GM12878 (cell line): Measurements from ENCODE around the gene C19orf67. TPM values are rescaled to one million over a fixed set of nuclear protein-coding genes. Genes with fewer than 3 reads are reported as not detected.

ENCODE experiments used
- ATAC-seq: fragments of 200-7000 bp; cut with Tn5 transposase; 3 replicates; pipeline ENCODE4 v1.9.1; 2020; ENCODE audit warnings: mild to moderate bottlenecking, moderate library complexity
- BruUV-seq: library from RNA; stranded (reverse); fragments of 400-500 nt; replicated peaks from 2 replicates; lab custom pipeline; 2021; lab: Mats Ljungman, UMichigan
- CTCF ChIA-PET: fragments of 300-600 bp; sonication (Branson Sonifier 250); formaldehyde crosslinking; extraction: SDS; loops from one replicate; lab custom pipeline; 2021; ENCODE audit warnings: inconsistent platforms; lab: Yijun Ruan, JAX
- POLR2A ChIA-PET: fragments of 350-600 bp; formaldehyde crosslinking; extraction: SDS; loops from one replicate; lab custom pipeline; 2021; ENCODE audit warnings: inconsistent platforms; lab: Charles Lee
- RAD21 ChIA-PET: fragments of 300-600 bp; sonication (Branson Sonifier 250); formaldehyde crosslinking; loops from one replicate; lab custom pipeline; 2023; ENCODE audit warnings: antibody characterized with exemption; ENCODE audit not compliant: unreplicated experiment; lab: Charles Lee
- SMC1A ChIA-PET: fragments of 300-600 bp; sonication (Branson Sonifier 250); formaldehyde crosslinking; loops from one replicate; lab custom pipeline; 2023; ENCODE audit not compliant: unreplicated experiment, uncharacterized antibody; lab: Charles Lee
- DNase-seq: peaks from one replicate; pipeline ENCODE4 v3.0.0-alpha.2; 2011; ENCODE audit warnings: low read depth, low spot score
- FAIRE-seq: peaks from 3 replicates; lab custom pipeline; 2011; peaks lifted over from hg19 to GRCh38; lab: Jason Lieb, UNC
- H2AFZ ChIP-seq: 2 replicates; pipeline ENCODE4 v1.6.0; 2011; ENCODE audit warnings: low read depth, low read length, control low read depth; ENCODE audit not compliant: control insufficient read depth
- H3K27ac ChIP-seq: 2 replicates; pipeline ENCODE4 v1.5.1; 2011; ENCODE audit warnings: control low read depth; ENCODE audit not compliant: control insufficient read depth, insufficient read depth
- H3K27me3 ChIP-seq, 2 experiments: replicated peaks in 1 of 2; 2 replicates each; pipeline versions ENCODE4 v1.6.0 to v1.6.1; 2011; ENCODE audit warnings: low read length in 1 of 2; ENCODE audit not compliant: control insufficient read depth in 2 of 2, insufficient read depth in 2 of 2
- H3K36me3 ChIP-seq, 2 experiments: 2 replicates each; pipeline ENCODE4 v1.5.1; 2011; ENCODE audit warnings: low read length in 1 of 2; ENCODE audit not compliant: control insufficient read depth in 2 of 2, insufficient read depth in 2 of 2
- H3K4me1 ChIP-seq: 2 replicates; pipeline ENCODE4 v1.6.1; 2011; ENCODE audit warnings: mild to moderate bottlenecking, low read length, moderate library complexity, mixed read lengths; ENCODE audit not compliant: control insufficient read depth, insufficient read depth
- H3K4me2 ChIP-seq: 2 replicates; pipeline ENCODE4 v1.6.0; 2011; ENCODE audit warnings: control low read depth; ENCODE audit not compliant: control insufficient read depth, insufficient read depth
- H3K4me3 ChIP-seq: fragments of 200-600 bp; sonication (generic); 2 replicates; pipeline ENCODE4 v1.5.1; 2016
- H3K79me2 ChIP-seq: 2 replicates; pipeline ENCODE4 v1.6.0; 2011; ENCODE audit warnings: low read length; ENCODE audit not compliant: control insufficient read depth, insufficient read depth
- H3K9ac ChIP-seq: 2 replicates; pipeline ENCODE4 v1.8.0; 2011; ENCODE audit warnings: low read length, control low read depth, mixed read lengths; ENCODE audit not compliant: control insufficient read depth, insufficient read depth
- H3K9me3 ChIP-seq: replicated peaks from 3 replicates; pipeline ENCODE4 v1.5.1; 2011; ENCODE audit warnings: mild to moderate bottlenecking, low read length; ENCODE audit not compliant: control insufficient read depth, insufficient read depth
- H4K20me1 ChIP-seq: 2 replicates; pipeline ENCODE4 v1.6.0; 2011; ENCODE audit not compliant: control insufficient read depth, insufficient read depth
- BACH1 ChIP-seq: fragments of 450-650 bp; IDR thresholded peaks from 2 replicates; pipeline ENCODE4 v1.6.1; 2017; ENCODE audit warnings: mild to moderate bottlenecking, borderline replicate concordance
- BHLHE40 ChIP-seq, 2 experiments: fragments of 450-650 bp in 1 of 2; IDR thresholded peaks; 2 replicates each; pipeline ENCODE4 v1.6.1; 2011 to 2017; ENCODE audit warnings: low read depth in 2 of 2, borderline replicate concordance in 1 of 2, improper control_type of control experiment in 1 of 2, low read length in 1 of 2, mild to moderate bottlenecking in 1 of 2
- DPF2 ChIP-seq: fragments of 450-650 bp; IDR thresholded peaks from 2 replicates; pipeline ENCODE4 v1.6.1; 2017; ENCODE audit warnings: mild to moderate bottlenecking
- EGR1 ChIP-seq, 2 experiments: IDR thresholded peaks; 1 replicate in 1 of 2; 2 replicates in 1 of 2; pipeline ENCODE4 v1.6.1; 2011 to 2012; ENCODE audit warnings: low read depth in 2 of 2, low read length in 2 of 2, borderline replicate concordance in 1 of 2, mild to moderate bottlenecking in 1 of 2, moderate library complexity in 1 of 2
- EP300 ChIP-seq, 2 experiments: fragments of 150-350 bp in 1 of 2; IDR thresholded peaks; 2 replicates each; pipeline ENCODE4 v1.6.1; 2011 to 2012; ENCODE audit warnings: low read depth in 2 of 2, low read length in 2 of 2, borderline replicate concordance in 1 of 2, improper control_type of control experiment in 1 of 2, inconsistent platforms in 1 of 2; ENCODE audit not compliant: control insufficient read depth in 1 of 2
- GATAD2B ChIP-seq: fragments of 450-650 bp; conservative IDR thresholded peaks from 2 replicates; pipeline ENCODE4 v1.6.1; 2017; ENCODE audit warnings: low read depth, mild to moderate bottlenecking, moderate library complexity
- IKZF1 ChIP-seq: fragments of 450-650 bp; conservative IDR thresholded peaks from 2 replicates; pipeline ENCODE4 v1.6.1; 2017; ENCODE audit warnings: antibody characterized with exemption, mild to moderate bottlenecking
- LARP7 ChIP-seq: fragments of 450-650 bp; IDR thresholded peaks from 2 replicates; pipeline ENCODE4 v1.6.1; 2017; ENCODE audit warnings: mild to moderate bottlenecking
- NFIC ChIP-seq: IDR thresholded peaks from 2 replicates; pipeline ENCODE4 v1.6.1; 2012; ENCODE audit warnings: low read depth, mild to moderate bottlenecking, inconsistent platforms, low read length, moderate library complexity
- NKRF ChIP-seq: fragments of 450-650 bp; conservative IDR thresholded peaks from 2 replicates; pipeline ENCODE4 v1.6.1; 2017; ENCODE audit warnings: mild to moderate bottlenecking, moderate library complexity
- PBX3 ChIP-seq: IDR thresholded peaks from 2 replicates; pipeline ENCODE4 v1.6.1; 2011; ENCODE audit warnings: mild to moderate bottlenecking, low read depth, low read length, moderate library complexity; ENCODE audit not compliant: insufficient replicate concordance
- RB1 ChIP-seq: fragments of 450-650 bp; formaldehyde crosslinking; IDR thresholded peaks from 2 replicates; pipeline ENCODE4 v1.6.1; 2017; ENCODE audit warnings: mild to moderate bottlenecking, borderline replicate concordance
- SMARCA5 ChIP-seq: fragments of 450-650 bp; IDR thresholded peaks from 2 replicates; pipeline ENCODE4 v1.6.1; 2017; ENCODE audit warnings: mild to moderate bottlenecking
- YY1 ChIP-seq: IDR thresholded peaks from 2 replicates; pipeline ENCODE4 v1.6.1; 2011; ENCODE audit warnings: low read depth, mild to moderate bottlenecking, low read length
- ZNF217 ChIP-seq: fragments of 450-650 bp; IDR thresholded peaks from 2 replicates; pipeline ENCODE4 v1.6.1; 2017; ENCODE audit warnings: antibody characterized with exemption, mild to moderate bottlenecking
- ZSCAN29 ChIP-seq: fragments of 450-650 bp; IDR thresholded peaks from 2 replicates; pipeline ENCODE4 v1.6.1; 2017; ENCODE audit warnings: mild to moderate bottlenecking, moderate library complexity
- WGBS: methylation state at CpG from one replicate; pipeline ENCODE4 v1.1.6; 2016; ENCODE audit warnings: low lambda C conversion rate; ENCODE audit not compliant: insufficient replicate concordance, insufficient coverage; ENCODE audit errors: missing lambda C conversion rate; 5-methylcytosine and 5-hydroxymethylcytosine counted together
- in situ Hi-C: fragments of 300-500 bp; cut with MboI; formaldehyde crosslinking; loops from 9 replicates; pipeline ENCODE4 v1.14.3; 2018; ENCODE audit warnings: mixed read lengths
- intact Hi-C: fragments of 100-400 bp; cut with micrococcal nuclease; formaldehyde crosslinking; loops from one replicate; pipeline ENCODE4 v1.14.2; 2022; ENCODE audit not compliant: unreplicated experiment
- polyA plus RNA-seq, 11 experiments: library from polyadenylated mRNA; depleted of rRNA in 4 of 11; unstranded in 6 of 11; stranded (reverse) in 5 of 11; fragments of >200 nt; fragmentation: Nextera tagmentation in 4 of 11; fragmentation: Illumina TruSeq in 1 of 11; extraction: Ambion mirVana in 4 of 11; extraction: Trizol in 1 of 11; gene quantifications; 1 replicate in 1 of 11; 2 replicates in 10 of 11; pipeline versions ENCODE4 v1.2.1 to v1.2.3, GENCODE V29; 2011 to 2016; ENCODE audit warnings: inconsistent platforms in 2 of 11, missing spikeins in 2 of 11, low read depth in 1 of 11
- total RNA-seq, 4 experiments: library from RNA; depleted of rRNA in 3 of 4; stranded (reverse); fragments of >200 nt in 3 of 4; fragmentation: Illumina TruSeq in 1 of 4; extraction: Trizol in 1 of 4; gene quantifications; 2 replicates each; pipeline versions ENCODE4 v1.2.1 to v1.2.3, GENCODE V29; 2013 to 2021

C19orf67 gene
- total and polyA plus RNA-seq, 10 of the 15 experiments (the other 5 are each of a cell fraction or from before 2014, with no cell fraction given): 0.14 TPM; not detected in 9

- in situ Hi-C loops: no loop called here
Measured at GRCh38 chr19:14089662-14090508, 4.3 kb upstream of the C19orf67 start.

More at GRCh38 chr19:14089662-14090508, 4.3 kb upstream of the C19orf67 start:
- FAIRE-seq (no peak), ATAC-seq (peak; percentile 19)
- peak overlapping the region; percentile 52 for H3K9ac ChIP-seq
- ChIA-PET SMC1A (interaction anchor here (1.0 kb wide), 1 partner anchor 47 kb away, joined by 3 read pairs; the partner anchor contains the start of gene ASF1B), RAD21 (no interaction called here)
- H4K20me1 ChIP-seq: no peaks in the 10 kb centered on the region
- intact Hi-C loops: no loop called here
- TF ChIP-seq BACH1: 0 out of 2 replicates have a peak, but pooled peaks have one; percentile 29
- 0 out of 3 replicates have a peak, but pooled peaks of 1 of the 2 experiments have one; percentile 37 for TF ChIP-seq EGR1 (IDR thresholded peaks at IDR 0.05; ENCODE audit: borderline replicate concordance in 1 of 2, low read depth in 2 of 2, low read length in 2 of 2)
- TF ChIP-seq DPF2: peak; percentile 45
- TF ChIP-seq LARP7: peak; percentile 43; the same call in 1 of the 2 replicates
- no peak for TF ChIP-seq EP300 (IDR thresholded peaks at IDR 0.05; ENCODE audit: borderline replicate concordance in 1 of 2, control insufficient read depth in 1 of 2, low read depth in 2 of 2, low read length in 2 of 2)
- peak; percentile 10; the same call in 1 of the 2 replicates for TF ChIP-seq YY1
- TF ChIP-seq ZNF217: peak; percentile 47; the same call in 1 of the 2 replicates
- peak; percentile 31; the same call in 1 of the 2 replicates for TF ChIP-seq NKRF
- TF ChIP-seq ZSCAN29: 0 out of 2 replicates have a peak, but pooled peaks have one; percentile 37
- peak; percentile 78 for TF ChIP-seq IKZF1
- peak; percentile 14 to 88; a peak in 3 of 4 replicates for TF ChIP-seq BHLHE40 (IDR thresholded peaks at IDR 0.05; ENCODE audit: borderline replicate concordance in 1 of 2, low read depth in 2 of 2, low read length in 1 of 2)
- TF ChIP-seq RB1: peak; percentile 35; the same call in 1 of the 2 replicates
- TF ChIP-seq NFIC: no peak
- 0 out of 2 replicates have a peak, but pooled peaks have one; percentile 16 for TF ChIP-seq SMARCA5
- TF ChIP-seq GATAD2B: peak; percentile 53
- TF ChIP-seq PBX3: no peak
- TF ChIP-seq, all 136 proteins: peak for 13
- peak overlapping the region; percentile 48 for H2AFZ ChIP-seq
- ChIA-PET CTCF (interaction anchor here (1.0 kb wide), 2 partner anchors 210 to 228 kb away, joined by 3 read pairs; no protein-coding TSS in a partner anchor), POLR2A (interaction anchor here (1.0 to 1.2 kb wide), 2 partner anchors 9 to 13 kb away, joined by 4 to 5 read pairs; no protein-coding TSS in a partner anchor)
- H3K79me2 ChIP-seq: peaks cover 6% of the 10 kb centered on the region
- BruUV-seq: no TSS peak
- 1% methylated on average over 77 of the region's 142 CpGs for WGBS
- peaks cover 3 to 5% of the 10 kb centered on the region in 2 experiments; a peak in 3 of 4 replicates for H3K36me3 ChIP-seq
- no peaks in the 10 kb centered on the region for H3K27me3 ChIP-seq
- no peak for DNase-seq
- H3K4me1 ChIP-seq: peaks cover 7% of the 10 kb centered on the region; the same call in 1 of the 2 replicates
- peaks cover 2% of the 10 kb centered on the region; the same call in 1 of the 3 replicates for H3K9me3 ChIP-seq
- no peak overlapping the region; the same call in 1 of the 2 replicates for H3K27ac ChIP-seq
- peak overlapping the region; percentile 55 for H3K4me3 ChIP-seq
- peak overlapping the region; percentile 85 for H3K4me2 ChIP-seq
